ENCODE measurements around the gene C1orf53. TPM values are rescaled to one million over a fixed set of nuclear protein-coding genes. Genes with fewer than 3 reads are reported as not detected.
"Not testable (repeated sequence)": the region's sequence is repeated elsewhere in the genome, so short reads cannot be mapped to it uniquely, and the experiment has no call there.

C1orf53 gene
- total RNA-seq, 1 donor from 2014 or later: 2.6 TPM

DNA sequence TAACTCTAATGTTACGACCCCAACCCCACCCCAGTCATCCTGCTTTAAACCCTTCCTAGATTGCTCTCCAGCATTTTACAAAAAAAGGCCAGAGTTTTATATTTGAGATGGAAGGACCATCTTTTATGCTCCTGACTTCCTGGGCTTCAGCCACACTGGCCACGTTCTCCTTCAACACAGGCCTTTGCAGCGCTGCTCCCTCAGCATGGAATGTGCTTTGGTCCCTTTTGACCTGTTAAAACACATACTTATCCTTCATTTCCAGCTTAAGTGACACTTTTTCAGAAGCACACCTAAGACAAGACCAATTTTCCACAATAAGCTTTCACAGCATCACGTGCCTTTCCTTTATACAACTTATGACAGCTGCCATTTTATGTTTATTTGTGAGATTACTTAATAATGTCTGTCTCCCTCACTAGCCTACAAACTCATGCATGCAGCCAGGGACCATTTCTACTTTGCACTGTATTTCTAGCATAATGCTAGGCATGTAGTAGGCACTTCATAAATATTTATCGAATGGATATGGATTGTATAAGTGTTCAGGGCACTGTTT is 49.3 kb downstream of the C1orf53 start:
- Mint-ChIP-seq H3K27me3 (ENCODE audit: unreplicated experiment) (no peaks in the 10 kb centered on the region), H3K4me1 (ENCODE audit: unreplicated experiment) (peaks cover 6% of the 10 kb centered on the region), H3K27ac (ENCODE audit: unreplicated experiment) (no peak overlapping the region), H3K4me3 (ENCODE audit: unreplicated experiment) (no peak overlapping the region), H3K36me3 (ENCODE audit: unreplicated experiment) (no peaks in the 10 kb centered on the region), H3K9me3 (ENCODE audit: unreplicated experiment) (no peaks in the 10 kb centered on the region)
- no peak for DNase-seq (ENCODE audit: extremely low spot score, unreplicated experiment)
- TF ChIP-seq, protein P1, sequence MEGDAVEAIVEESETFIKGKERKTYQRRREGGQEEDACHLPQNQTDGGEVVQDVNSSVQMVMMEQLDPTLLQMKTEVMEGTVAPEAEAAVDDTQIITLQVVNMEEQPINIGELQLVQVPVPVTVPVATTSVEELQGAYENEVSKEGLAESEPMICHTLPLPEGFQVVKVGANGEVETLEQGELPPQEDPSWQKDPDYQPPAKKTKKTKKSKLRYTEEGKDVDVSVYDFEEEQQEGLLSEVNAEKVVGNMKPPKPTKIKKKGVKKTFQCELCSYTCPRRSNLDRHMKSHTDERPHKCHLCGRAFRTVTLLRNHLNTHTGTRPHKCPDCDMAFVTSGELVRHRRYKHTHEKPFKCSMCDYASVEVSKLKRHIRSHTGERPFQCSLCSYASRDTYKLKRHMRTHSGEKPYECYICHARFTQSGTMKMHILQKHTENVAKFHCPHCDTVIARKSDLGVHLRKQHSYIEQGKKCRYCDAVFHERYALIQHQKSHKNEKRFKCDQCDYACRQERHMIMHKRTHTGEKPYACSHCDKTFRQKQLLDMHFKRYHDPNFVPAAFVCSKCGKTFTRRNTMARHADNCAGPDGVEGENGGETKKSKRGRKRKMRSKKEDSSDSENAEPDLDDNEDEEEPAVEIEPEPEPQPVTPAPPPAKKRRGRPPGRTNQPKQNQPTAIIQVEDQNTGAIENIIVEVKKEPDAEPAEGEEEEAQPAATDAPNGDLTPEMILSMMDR (IDR thresholded peaks at IDR 0.05): no peak

DNA sequence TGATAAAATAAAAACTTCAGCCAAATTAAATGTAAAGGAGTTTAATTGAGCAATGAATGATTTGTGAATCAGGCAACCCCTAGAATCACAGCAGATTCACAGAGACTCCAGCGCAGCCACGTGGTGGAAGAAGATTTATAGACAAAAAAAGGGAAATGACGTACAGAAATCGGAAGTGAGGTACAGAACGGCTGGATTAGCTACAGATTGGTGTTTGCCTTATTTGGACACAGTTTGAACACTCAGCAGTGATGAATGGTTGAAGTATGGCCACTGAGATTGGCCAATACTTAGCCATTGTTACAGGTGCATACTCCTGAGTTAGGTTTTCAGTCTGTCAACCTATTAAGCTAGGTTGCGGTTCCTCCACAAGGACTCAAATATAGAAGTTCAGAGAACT is 51.0 kb downstream of the C1orf53 start:
- DNase-seq (ENCODE audit: extremely low spot score, unreplicated experiment); H3K4me1 Mint-ChIP-seq (ENCODE audit: unreplicated experiment); H3K36me3 Mint-ChIP-seq (ENCODE audit: unreplicated experiment); H3K27me3 Mint-ChIP-seq (ENCODE audit: unreplicated experiment); H3K9me3 Mint-ChIP-seq (ENCODE audit: unreplicated experiment); H3K27ac Mint-ChIP-seq (ENCODE audit: unreplicated experiment); H3K4me3 Mint-ChIP-seq (ENCODE audit: unreplicated experiment): not testable (repeated sequence)

DNA sequence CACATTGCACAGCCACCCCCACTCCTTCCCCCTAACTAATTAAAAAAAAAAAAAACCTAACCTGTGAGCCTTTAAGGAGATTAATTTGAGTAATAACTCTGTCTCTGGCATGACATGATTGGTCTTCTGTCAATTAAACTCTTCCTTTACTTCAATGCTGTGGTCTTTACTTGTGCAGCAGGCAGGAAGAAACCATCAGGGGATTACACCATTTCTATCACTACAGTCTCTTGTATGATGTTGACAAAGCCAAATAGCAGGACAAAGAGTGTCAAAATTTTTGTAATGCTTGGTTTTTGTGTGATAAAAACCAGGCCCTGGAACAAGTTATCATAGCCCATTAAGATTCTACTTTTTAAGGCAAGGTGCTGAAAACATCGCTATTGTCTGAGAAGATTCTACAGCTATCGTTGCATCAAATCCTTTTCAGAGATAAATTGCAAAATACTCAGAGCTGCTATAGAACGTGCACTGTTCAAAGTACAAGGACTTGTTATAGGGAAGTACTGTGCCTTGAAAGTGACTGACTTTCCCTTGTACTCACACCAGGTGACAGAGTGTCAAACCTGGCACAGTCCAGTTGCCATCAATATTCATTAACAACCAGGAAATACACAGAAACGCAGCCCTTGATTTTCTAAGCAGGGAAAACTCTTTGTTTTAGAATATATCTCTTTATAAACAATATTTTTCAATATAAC is 52.4 kb downstream of the C1orf53 start:
- H3K4me3 Mint-ChIP-seq (ENCODE audit: unreplicated experiment): no peak overlapping the region
- H3K36me3 Mint-ChIP-seq (ENCODE audit: unreplicated experiment): no peaks in the 10 kb centered on the region
- no peak for DNase-seq (ENCODE audit: extremely low spot score, unreplicated experiment)
- peaks cover 4% of the 10 kb centered on the region for H3K9me3 Mint-ChIP-seq (ENCODE audit: unreplicated experiment)
- H3K27ac Mint-ChIP-seq (ENCODE audit: unreplicated experiment): no peak overlapping the region
- H3K27me3 Mint-ChIP-seq (ENCODE audit: unreplicated experiment): peaks cover 7% of the 10 kb centered on the region
- TF ChIP-seq, protein P1 (IDR thresholded peaks at IDR 0.05): no peak
- H3K4me1 Mint-ChIP-seq (ENCODE audit: unreplicated experiment): peaks cover 6% of the 10 kb centered on the region

DNA sequence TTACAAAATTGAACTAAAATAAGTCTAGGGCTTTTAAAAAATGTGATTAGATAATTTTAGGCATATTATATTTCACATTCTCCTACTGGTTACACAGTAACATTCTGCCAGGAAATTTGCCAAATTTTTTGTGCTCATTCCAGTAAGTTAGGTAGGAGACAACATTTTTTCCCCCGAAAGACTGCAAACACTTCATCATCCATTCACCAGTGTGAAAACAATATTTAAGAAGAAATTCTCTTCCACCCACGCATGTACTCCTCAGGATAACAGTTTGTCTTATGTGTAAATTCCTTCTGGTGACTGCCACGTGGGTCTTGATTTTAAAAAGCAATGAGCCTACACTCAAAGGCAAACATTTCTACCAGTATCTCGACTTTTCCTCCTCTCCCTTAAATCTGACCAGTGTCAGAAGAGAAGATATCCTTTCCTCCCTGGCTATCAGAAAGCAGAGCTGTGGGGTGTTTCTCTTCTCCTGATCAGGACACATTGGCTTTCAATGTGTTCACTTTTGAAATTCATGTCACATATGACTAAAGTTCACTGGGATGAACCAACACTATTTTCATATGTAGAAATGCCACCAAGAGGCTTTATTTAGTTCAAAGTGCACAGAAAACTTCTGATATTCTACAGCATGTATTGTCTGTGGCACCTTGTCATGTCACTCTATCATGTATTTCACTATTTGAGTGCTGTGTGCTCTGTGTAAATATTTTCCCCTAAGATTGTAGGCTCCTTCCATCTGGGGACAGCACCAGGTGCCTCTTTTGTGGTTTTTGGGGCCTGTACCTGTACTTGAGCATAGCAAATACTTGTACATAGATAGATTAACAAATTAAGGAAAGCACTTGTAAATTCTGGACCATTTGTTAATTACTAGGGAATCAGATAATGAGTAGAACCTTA is 53.3 kb downstream of the C1orf53 start:
- peaks cover 4% of the 10 kb centered on the region for H3K9me3 Mint-ChIP-seq (ENCODE audit: unreplicated experiment)
- H3K27ac Mint-ChIP-seq (ENCODE audit: unreplicated experiment): peak overlapping the region; percentile 32
- H3K27me3 Mint-ChIP-seq (ENCODE audit: unreplicated experiment): peaks cover 7% of the 10 kb centered on the region
- H3K36me3 Mint-ChIP-seq (ENCODE audit: unreplicated experiment): no peaks in the 10 kb centered on the region
- no peak for DNase-seq (ENCODE audit: extremely low spot score, unreplicated experiment)
- TF ChIP-seq, protein P1 (IDR thresholded peaks at IDR 0.05): no peak
- H3K4me1 Mint-ChIP-seq (ENCODE audit: unreplicated experiment): peaks cover 6% of the 10 kb centered on the region
- no peak overlapping the region for H3K4me3 Mint-ChIP-seq (ENCODE audit: unreplicated experiment)

Other genes starting within 250 kb of the C1orf53 start
- gene DENND1B, start 127.2 kb upstream of the C1orf53 start, total RNA-seq: 10.1 and 10.2 TPM in 2 replicates
- gene LHX9, start 14.7 kb downstream of the C1orf53 start, total RNA-seq: not detected in 2 replicates

All from osteocyte (in vitro differentiated cells).